Nephron progenitor cell (in vitro differentiated cells): ENCODE results near the gene TRIM45.
A peak's percentile ranks its signal among the peaks of the same experiment; 100 is the strongest.
"Not testable (repeated sequence)": the region's sequence is repeated elsewhere in the genome, so short reads cannot be mapped to it uniquely, and the experiment has no call there.

Experiments used
- DNase-seq: peaks from one replicate; pipeline ENCODE4 v3.0.0; 2021
- H3K27ac Mint-ChIP-seq: 2 replicates; pipeline ENCODE4 v1.8.0; 2021; ENCODE audit warnings: mild to moderate bottlenecking, moderate library complexity, mixed read lengths
- H3K27me3 Mint-ChIP-seq: 2 replicates; pipeline ENCODE4 v1.8.0; 2021; ENCODE audit warnings: mild to moderate bottlenecking, low read depth, mixed read lengths; ENCODE audit not compliant: poor library complexity
- H3K36me3 Mint-ChIP-seq: 2 replicates; pipeline ENCODE4 v1.8.0; 2021; ENCODE audit warnings: low read depth, mixed read lengths
- H3K4me1 Mint-ChIP-seq: 2 replicates; pipeline ENCODE4 v1.8.0; 2021; ENCODE audit warnings: mixed read lengths
- H3K4me3 Mint-ChIP-seq: 2 replicates; pipeline ENCODE4 v1.8.0; 2021; ENCODE audit warnings: mild to moderate bottlenecking, moderate library complexity, mixed read lengths
- H3K9me3 Mint-ChIP-seq: 2 replicates; pipeline ENCODE4 v1.8.0; 2021; ENCODE audit warnings: mild to moderate bottlenecking, moderate library complexity, mixed read lengths
- TF ChIP-seq, protein P1 (sequence below): fragments of 200-600 bp; sonication (generic); IDR thresholded peaks from 2 replicates; pipeline ENCODE4 v1.5.0; 2021; ENCODE audit warnings: antibody characterized with exemption

TRIM45 gene

DNA sequence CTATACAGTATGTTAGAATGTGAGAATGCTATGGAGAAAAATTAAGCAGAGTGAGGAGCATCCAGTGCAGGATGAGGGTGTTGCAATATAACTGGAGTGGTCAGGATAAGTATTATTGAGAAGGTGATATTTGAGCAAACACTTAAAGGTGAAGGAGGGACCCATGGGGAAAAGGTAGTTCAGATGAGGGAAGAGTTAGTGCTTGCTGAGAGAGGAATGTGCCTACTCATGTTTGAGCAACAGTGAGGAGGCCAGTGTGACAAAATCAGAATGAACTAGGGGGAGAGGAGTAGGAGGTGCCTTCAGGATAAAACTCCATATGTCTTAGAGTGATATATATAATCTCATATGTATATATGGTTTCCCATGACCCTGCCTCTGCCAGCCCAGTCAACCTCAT is 6.2 kb upstream of the TRIM45 start:
- H3K27ac Mint-ChIP-seq = no peak overlapping the region
- TF ChIP-seq, protein P1, sequence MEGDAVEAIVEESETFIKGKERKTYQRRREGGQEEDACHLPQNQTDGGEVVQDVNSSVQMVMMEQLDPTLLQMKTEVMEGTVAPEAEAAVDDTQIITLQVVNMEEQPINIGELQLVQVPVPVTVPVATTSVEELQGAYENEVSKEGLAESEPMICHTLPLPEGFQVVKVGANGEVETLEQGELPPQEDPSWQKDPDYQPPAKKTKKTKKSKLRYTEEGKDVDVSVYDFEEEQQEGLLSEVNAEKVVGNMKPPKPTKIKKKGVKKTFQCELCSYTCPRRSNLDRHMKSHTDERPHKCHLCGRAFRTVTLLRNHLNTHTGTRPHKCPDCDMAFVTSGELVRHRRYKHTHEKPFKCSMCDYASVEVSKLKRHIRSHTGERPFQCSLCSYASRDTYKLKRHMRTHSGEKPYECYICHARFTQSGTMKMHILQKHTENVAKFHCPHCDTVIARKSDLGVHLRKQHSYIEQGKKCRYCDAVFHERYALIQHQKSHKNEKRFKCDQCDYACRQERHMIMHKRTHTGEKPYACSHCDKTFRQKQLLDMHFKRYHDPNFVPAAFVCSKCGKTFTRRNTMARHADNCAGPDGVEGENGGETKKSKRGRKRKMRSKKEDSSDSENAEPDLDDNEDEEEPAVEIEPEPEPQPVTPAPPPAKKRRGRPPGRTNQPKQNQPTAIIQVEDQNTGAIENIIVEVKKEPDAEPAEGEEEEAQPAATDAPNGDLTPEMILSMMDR = no peak
- H3K27me3 Mint-ChIP-seq = peaks cover 7% of the 10 kb centered on the region
- no peak overlapping the region for H3K4me3 Mint-ChIP-seq
- H3K36me3 Mint-ChIP-seq = no peaks in the 10 kb centered on the region
- H3K4me1 Mint-ChIP-seq = peaks cover 19% of the 10 kb centered on the region
- H3K9me3 Mint-ChIP-seq = no peaks in the 10 kb centered on the region
- DNase-seq = no peak

DNA sequence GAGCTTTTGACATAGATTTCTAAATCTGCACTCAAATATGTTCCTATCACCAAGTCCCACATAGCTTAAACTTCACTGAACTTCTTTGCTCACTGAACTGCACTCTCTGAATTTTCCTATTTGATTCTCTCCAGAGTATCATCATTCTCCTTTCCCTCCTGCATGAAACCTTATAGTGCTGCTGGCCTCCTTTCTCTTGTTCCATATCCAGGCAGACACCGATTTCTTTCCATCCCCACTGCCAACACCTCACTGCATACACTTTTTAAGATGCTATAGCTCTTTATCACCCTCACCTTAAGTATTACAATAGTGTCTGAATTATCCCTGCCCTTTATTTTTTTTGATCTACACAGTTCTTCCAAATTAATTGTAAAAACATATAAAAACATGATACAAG is 3.1 kb upstream of the TRIM45 start:
- Mint-ChIP-seq H3K27ac (no peak overlapping the region), H3K4me3 (no peak overlapping the region), H3K9me3 (no peaks in the 10 kb centered on the region), H3K27me3 (peaks cover 7% of the 10 kb centered on the region), H3K4me1 (peaks cover 35% of the 10 kb centered on the region), H3K36me3 (no peaks in the 10 kb centered on the region)
- TF ChIP-seq, protein P1 = no peak
- no peak for DNase-seq

- TF ChIP-seq, protein P1 = no peak
- Mint-ChIP-seq H3K9me3 (no peaks in the 10 kb centered on the region), H3K27me3 (peaks cover 7% of the 10 kb centered on the region), H3K27ac (no peak overlapping the region), H3K4me3 (peak overlapping the region; percentile 33), H3K4me1 (peaks cover 29% of the 10 kb centered on the region), H3K36me3 (peaks cover 8% of the 10 kb centered on the region)
- DNase-seq = no peak
Observed at GRCh38 chr1:117123274-117123673, 1.7 kb upstream of the TRIM45 start.

DNA sequence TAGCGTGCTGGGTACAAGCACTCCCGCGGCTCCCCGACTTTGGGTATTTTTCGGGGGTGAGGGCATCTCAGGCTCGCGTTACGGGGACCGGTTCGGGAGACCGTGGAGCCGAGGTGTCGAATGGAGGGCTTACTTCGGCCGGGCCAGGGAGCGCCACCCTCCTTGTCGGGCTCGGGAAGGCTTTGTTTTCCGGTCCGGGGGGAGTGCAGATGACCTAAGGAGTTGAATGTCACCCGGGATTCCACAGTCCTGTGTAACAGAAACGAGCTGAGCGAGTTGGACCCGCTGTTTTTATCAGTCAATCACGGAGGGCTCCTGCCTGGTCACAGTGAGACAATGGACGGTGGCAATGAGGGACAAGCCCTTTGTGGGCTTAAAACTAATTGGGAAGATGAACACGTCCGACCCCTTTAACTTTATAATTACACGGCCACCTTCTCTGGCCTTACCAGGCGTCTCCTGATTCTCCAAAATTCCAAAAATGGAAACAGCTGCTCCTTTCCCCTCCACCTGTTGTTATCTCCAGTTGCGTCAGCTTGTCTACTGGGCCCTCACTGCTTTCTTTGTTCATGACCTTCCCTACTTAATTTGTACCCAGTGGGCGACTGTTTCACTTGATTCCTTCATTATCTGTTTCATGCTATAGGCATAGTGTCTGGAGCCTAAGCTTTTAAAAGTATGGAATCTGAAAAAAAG is 929 bp upstream of the TRIM45 start:
- Mint-ChIP-seq H3K9me3 (no peaks in the 10 kb centered on the region), H3K36me3 (peaks cover 16% of the 10 kb centered on the region), H3K4me3 (peak overlapping the region; percentile 86), H3K27me3 (peaks cover 7% of the 10 kb centered on the region), H3K27ac (no peak overlapping the region), H3K4me1 (peaks cover 28% of the 10 kb centered on the region)
- TF ChIP-seq, protein P1 = no peak
- DNase-seq = no peak

DNA sequence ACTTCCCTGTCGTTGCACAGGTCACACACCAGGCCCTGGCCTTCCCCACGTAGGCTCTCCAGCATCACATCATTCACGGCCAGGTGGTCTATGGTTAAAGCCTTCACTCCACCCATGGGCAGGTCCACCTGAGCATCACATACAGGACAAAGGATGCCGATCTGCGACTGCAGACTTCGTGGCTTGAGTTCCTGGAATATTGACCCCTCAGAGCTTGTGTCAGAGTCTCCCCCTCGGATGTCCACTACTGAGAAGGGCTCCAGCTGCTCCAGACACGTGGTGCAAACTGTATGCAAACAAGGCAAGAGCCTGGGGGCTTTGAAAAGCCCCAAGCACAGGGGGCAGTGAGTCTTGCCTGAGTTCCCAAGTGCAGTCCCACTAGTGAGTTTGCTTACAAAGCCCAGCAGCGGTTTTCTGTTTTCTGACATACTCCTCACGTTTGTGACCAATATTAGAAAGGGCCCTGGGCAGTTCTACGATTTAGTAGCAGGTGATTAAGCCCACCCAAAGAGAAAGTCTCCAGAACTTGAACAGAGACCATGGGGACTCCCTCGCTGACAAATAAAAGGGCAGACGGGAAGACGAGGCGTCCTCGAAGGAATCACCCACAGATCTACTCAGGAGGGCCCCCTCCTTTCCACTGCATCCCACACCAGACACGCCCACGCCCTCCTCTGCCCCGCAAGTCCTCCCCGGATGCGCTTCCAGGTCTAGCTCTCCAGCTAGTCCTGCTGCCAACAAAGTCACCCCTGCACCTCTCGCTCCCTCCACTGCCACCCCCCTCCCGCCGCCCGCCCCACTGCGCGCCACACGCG is 568 bp downstream of the TRIM45 start:
- no peaks in the 10 kb centered on the region for H3K9me3 Mint-ChIP-seq
- H3K36me3 Mint-ChIP-seq = peaks cover 31% of the 10 kb centered on the region

GRCh38 chr1:117119144-117119543 is 2.4 kb downstream of the TRIM45 start:
- peaks cover 46% of the 10 kb centered on the region for H3K36me3 Mint-ChIP-seq
- DNase-seq, H3K9me3 Mint-ChIP-seq, H3K27ac Mint-ChIP-seq, H3K4me3 Mint-ChIP-seq, H3K27me3 Mint-ChIP-seq: not testable (repeated sequence)
- H3K4me1 Mint-ChIP-seq = peaks cover 36% of the 10 kb centered on the region

More for the DNA sequence above, 568 bp downstream of the TRIM45 start:
- Mint-ChIP-seq H3K27ac (peak overlapping the region; percentile 10), H3K4me1 (peaks cover 36% of the 10 kb centered on the region), H3K4me3 (peak overlapping the region; percentile 86), H3K27me3 (no peaks in the 10 kb centered on the region)
- TF ChIP-seq, protein P1 = no peak
- peak; percentile 6 for DNase-seq
